K562 (cell line): ENCODE results near the gene KAT6B.

ENCODE experiments used
- CTCF ChIP-seq, 3 experiments: IDR thresholded peaks in 2 of 3; conservative IDR thresholded peaks in 1 of 3; 2 replicates each; pipeline ENCODE4 v1.5.1; 2011 to 2012; ENCODE audit warnings: low read length in 3 of 3, mild to moderate bottlenecking in 3 of 3, control low read depth in 2 of 3, improper control_type of control experiment in 1 of 3, inconsistent platforms in 1 of 3, low read depth in 1 of 3, mixed read lengths in 1 of 3, moderate library complexity in 1 of 3; ENCODE audit not compliant: insufficient read depth in 2 of 3
- ESRRA ChIP-seq: fragments of 450-650 bp; IDR thresholded peaks from 2 replicates; pipeline ENCODE4 v1.6.1; 2014; ENCODE audit warnings: low read depth, mild to moderate bottlenecking, moderate library complexity, borderline replicate concordance
- EZH2 ChIP-seq: IDR thresholded peaks from 2 replicates; pipeline ENCODE4 v1.6.1; 2012; ENCODE audit warnings: low read depth, mild to moderate bottlenecking, inconsistent platforms, low read length, borderline replicate concordance
- HNRNPL ChIP-seq: fragments of 200-400 bp; formaldehyde crosslinking; IDR thresholded peaks from 2 replicates; pipeline ENCODE4 v1.6.1; 2017; ENCODE audit warnings: low read depth, mild to moderate bottlenecking, low read length
- NCOR1 ChIP-seq: fragments of 450-650 bp; IDR thresholded peaks from 2 replicates; pipeline ENCODE4 v1.6.1; 2016; ENCODE audit warnings: mild to moderate bottlenecking, moderate library complexity
- NFIC ChIP-seq: fragments of 450-650 bp; IDR thresholded peaks from 2 replicates; pipeline ENCODE4 v1.6.1; 2017; ENCODE audit warnings: mild to moderate bottlenecking, inconsistent platforms
- NFRKB ChIP-seq: fragments of 450-650 bp; IDR thresholded peaks from 2 replicates; pipeline ENCODE4 v1.6.1; 2016; ENCODE audit warnings: low read depth
- POLR2A ChIP-seq: fragments of 450-650 bp; conservative IDR thresholded peaks from 2 replicates; pipeline ENCODE4 v1.6.1; 2016
- RFX5 ChIP-seq: IDR thresholded peaks from 2 replicates; pipeline ENCODE4 v1.6.1; 2011; ENCODE audit warnings: low read depth, mild to moderate bottlenecking, improper control_type of control experiment, low read length
- SETDB1 ChIP-seq: IDR thresholded peaks from one replicate; pipeline ENCODE4 v1.6.1; 2012; ENCODE audit warnings: low read length, control low read depth, inconsistent platforms
- SIX5 ChIP-seq, 2 experiments: IDR thresholded peaks; 2 replicates each; pipeline ENCODE4 v1.6.1; 2011; ENCODE audit warnings: low read length in 2 of 2, borderline replicate concordance in 1 of 2, low read depth in 1 of 2, mild to moderate bottlenecking in 1 of 2, moderate library complexity in 1 of 2; ENCODE audit not compliant: insufficient read depth in 1 of 2
- YY1 ChIP-seq, 3 experiments: IDR thresholded peaks; 2 replicates each; pipeline ENCODE4 v1.6.1; 2011; ENCODE audit warnings: low read length in 2 of 3, mild to moderate bottlenecking in 2 of 3, moderate library complexity in 2 of 3, borderline replicate concordance in 1 of 3, control low read depth in 1 of 3, low read depth in 1 of 3; ENCODE audit not compliant: insufficient read depth in 3 of 3, insufficient replicate concordance in 2 of 3, control insufficient read depth in 1 of 3, insufficient read length in 1 of 3; ENCODE audit errors: extremely low read depth in 1 of 3
- ZNF184 ChIP-seq: sonication (generic); formaldehyde crosslinking; IDR thresholded peaks from 2 replicates; pipeline ENCODE4 v1.5.0; 2020; ENCODE audit warnings: missing genetic modification reagents
- ZZZ3 ChIP-seq: fragments of 450-650 bp; IDR thresholded peaks from 2 replicates; pipeline ENCODE4 v1.6.1; 2016; ENCODE audit warnings: antibody characterized with exemption, mild to moderate bottlenecking, moderate library complexity

DNA sequence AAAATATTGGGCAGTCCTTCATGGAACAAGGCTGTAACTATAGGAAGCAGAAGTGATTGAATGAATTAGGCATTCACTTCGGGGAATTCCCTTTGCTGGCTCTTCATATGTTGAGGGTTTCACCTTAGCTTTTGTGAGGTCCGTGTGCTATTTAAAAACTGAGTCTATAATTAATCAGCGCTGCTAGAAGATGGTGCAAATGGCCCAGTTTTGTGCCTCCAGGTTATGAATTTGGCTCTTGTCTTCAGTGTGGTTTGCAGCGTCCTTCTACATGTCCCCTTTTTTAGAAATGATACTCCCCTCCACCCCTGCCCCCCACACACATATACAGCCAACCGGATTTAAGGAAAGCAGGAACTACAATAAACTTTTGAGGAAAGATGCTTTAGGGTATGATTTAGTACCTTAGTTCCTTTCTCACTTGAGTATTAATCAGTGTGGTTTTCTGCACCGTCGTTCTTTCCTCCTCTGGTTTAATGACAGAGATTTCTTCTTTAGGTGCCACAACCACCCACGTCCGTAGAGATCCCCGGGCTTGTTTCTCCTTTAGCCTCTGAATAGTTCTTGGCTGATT lies 174.4 kb downstream of the KAT6B start:
- TF ChIP-seq NFIC, result no peak
- TF ChIP-seq ZZZ3, result no peak
- no peak for TF ChIP-seq POLR2A
- no peak for TF ChIP-seq ESRRA
- TF ChIP-seq RFX5, result no peak
- no peak for TF ChIP-seq YY1 (IDR thresholded peaks at IDR 0.05; ENCODE audit: borderline replicate concordance in 1 of 3, control insufficient read depth in 1 of 3, extremely low read depth in 1 of 3, insufficient read depth in 3 of 3, insufficient read length in 1 of 3, insufficient replicate concordance in 2 of 3, low read depth in 1 of 3, low read length in 2 of 3)
- no peak for TF ChIP-seq NCOR1
- TF ChIP-seq SETDB1, result no peak
- no peak for TF ChIP-seq CTCF (IDR thresholded peaks at IDR 0.05 in 2 of 3, conservative IDR thresholded peaks at IDR 0.05 in 1 of 3; ENCODE audit: insufficient read depth in 2 of 3, low read depth in 1 of 3, low read length in 3 of 3)
- no peak for TF ChIP-seq NFRKB
- no peak for TF ChIP-seq HNRNPL
- TF ChIP-seq SIX5 (IDR thresholded peaks at IDR 0.05; ENCODE audit: borderline replicate concordance in 1 of 2, insufficient read depth in 1 of 2, low read depth in 1 of 2, low read length in 2 of 2), result no peak
- TF ChIP-seq EZH2, result no peak
- no peak for TF ChIP-seq ZNF184
